ENCODE data around the gene ZNF41.

The ZNF41 gene

GRCh38 chrX:47484885-47485284 lies 1.9 kb upstream of the ZNF41 start:
- H3K4me3 ChIP-seq (ENCODE audit: control insufficient read depth, low read depth, low read length), result no peak overlapping the region
- no peak for DNase-seq (ENCODE audit: low read depth)
- no peak for TF ChIP-seq CTCF (conservative IDR thresholded peaks at IDR 0.05; ENCODE audit: control insufficient read depth, insufficient read depth, low read depth, low read length)

- TF ChIP-seq CTCF (conservative IDR thresholded peaks at IDR 0.05; ENCODE audit: control insufficient read depth, insufficient read depth, low read depth, low read length), result no peak
- peak; percentile 41 for DNase-seq (ENCODE audit: low read depth)
- H3K4me3 ChIP-seq (ENCODE audit: control insufficient read depth, low read depth, low read length), result peak overlapping the region; percentile 63
Observed at GRCh38 chrX:47483306-47484268, 565 bp upstream of the ZNF41 start.

GRCh38 chrX:47482065-47482511 lies 934 bp downstream of the ZNF41 start:
- TF ChIP-seq CTCF (conservative IDR thresholded peaks at IDR 0.05; ENCODE audit: control insufficient read depth, insufficient read depth, low read depth, low read length), result no peak
- no peak for DNase-seq (ENCODE audit: low read depth)
- H3K4me3 ChIP-seq (ENCODE audit: control insufficient read depth, low read depth, low read length), result peak overlapping the region; percentile 63

- no peak for TF ChIP-seq CTCF (conservative IDR thresholded peaks at IDR 0.05; ENCODE audit: control insufficient read depth, insufficient read depth, low read depth, low read length)
- DNase-seq (ENCODE audit: low read depth), result no peak
- no peak overlapping the region for H3K4me3 ChIP-seq (ENCODE audit: control insufficient read depth, low read depth, low read length)
Observed at GRCh38 chrX:47481160-47481559, 1.9 kb downstream of the ZNF41 start.

- no peak for TF ChIP-seq CTCF (conservative IDR thresholded peaks at IDR 0.05; ENCODE audit: control insufficient read depth, insufficient read depth, low read depth, low read length)
- DNase-seq (ENCODE audit: low read depth), result no peak
- H3K4me3 ChIP-seq (ENCODE audit: control insufficient read depth, low read depth, low read length), result no peak overlapping the region
Observed at GRCh38 chrX:47480576-47480975, 2.4 kb downstream of the ZNF41 start.

GRCh38 chrX:47475476-47475875 lies 7.5 kb downstream of the ZNF41 start:
- DNase-seq (ENCODE audit: low read depth), result no peak
- no peak for TF ChIP-seq CTCF (conservative IDR thresholded peaks at IDR 0.05; ENCODE audit: control insufficient read depth, insufficient read depth, low read depth, low read length)

More at GRCh38 chrX:47475476-47475875, 7.5 kb downstream of the ZNF41 start:
- no peak overlapping the region for H3K4me3 ChIP-seq (ENCODE audit: control insufficient read depth, low read depth, low read length)
